Activated CD4-positive, alpha-beta T cell treated with anti-CD3 and anti-CD28 coated beads for 36 hours (primary cell): ENCODE measurements around the gene CYB5D1. TPM values are rescaled to one million over a fixed set of nuclear protein-coding genes. Genes with fewer than 3 reads are reported as not detected.

Source experiments
- ATAC-seq: fragments of 200-7000 bp; cut with Tn5 transposase; one replicate; pipeline ENCODE4 v1.10.0; 2021; ENCODE audit warnings: mild to moderate bottlenecking, moderate library complexity
- CTCF ChIA-PET: fragments of 350-600 bp; sonication (Branson Sonifier 250); formaldehyde crosslinking; loops from one replicate; lab custom pipeline; 2021; ENCODE audit warnings: antibody characterized with exemption; lab: Charles Lee
- POLR2A ChIA-PET: fragments of 350-600 bp; sonication (Branson Sonifier 250); formaldehyde crosslinking; loops from one replicate; lab custom pipeline; 2021; ENCODE audit warnings: antibody characterized with exemption, inconsistent platforms; lab: Charles Lee
- DNase-seq: peaks from one replicate; pipeline ENCODE4 v3.0.0-alpha.2; 2020
- H3K27ac Mint-ChIP-seq: one replicate; pipeline ENCODE4 v1.8.0; 2021; ENCODE audit warnings: mixed read lengths
- H3K27me3 Mint-ChIP-seq: one replicate; pipeline ENCODE4 v1.8.0; 2021; ENCODE audit warnings: mixed read lengths
- H3K36me3 Mint-ChIP-seq: one replicate; pipeline ENCODE4 v1.8.0; 2021; ENCODE audit warnings: low read depth, mixed read lengths
- H3K4me1 Mint-ChIP-seq: one replicate; pipeline ENCODE4 v1.8.0; 2021; ENCODE audit warnings: mixed read lengths
- H3K4me3 Mint-ChIP-seq: one replicate; pipeline ENCODE4 v1.8.0; 2021; ENCODE audit warnings: mild to moderate bottlenecking, moderate library complexity, mixed read lengths
- H3K9me3 Mint-ChIP-seq: one replicate; pipeline ENCODE4 v1.8.0; 2021; ENCODE audit warnings: low read depth, mixed read lengths
- intact Hi-C, 2 experiments: fragments of 100-400 bp; cut with DNase I in 1 of 2; cut with micrococcal nuclease in 1 of 2; formaldehyde crosslinking; loops; one replicate each; pipeline versions ENCODE4 v1.14.2 to v1.15.1; 2022 to 2024; cut with DNase I, micrococcal nuclease
- total RNA-seq, 2 experiments: library from RNA; stranded (reverse); gene quantifications; one replicate each; pipeline ENCODE4 v1.2.3, GENCODE V29; 2021

The CYB5D1 gene
- total RNA-seq, 2 experiments from 2014 or later, result 12.5 to 12.6 TPM

DNA sequence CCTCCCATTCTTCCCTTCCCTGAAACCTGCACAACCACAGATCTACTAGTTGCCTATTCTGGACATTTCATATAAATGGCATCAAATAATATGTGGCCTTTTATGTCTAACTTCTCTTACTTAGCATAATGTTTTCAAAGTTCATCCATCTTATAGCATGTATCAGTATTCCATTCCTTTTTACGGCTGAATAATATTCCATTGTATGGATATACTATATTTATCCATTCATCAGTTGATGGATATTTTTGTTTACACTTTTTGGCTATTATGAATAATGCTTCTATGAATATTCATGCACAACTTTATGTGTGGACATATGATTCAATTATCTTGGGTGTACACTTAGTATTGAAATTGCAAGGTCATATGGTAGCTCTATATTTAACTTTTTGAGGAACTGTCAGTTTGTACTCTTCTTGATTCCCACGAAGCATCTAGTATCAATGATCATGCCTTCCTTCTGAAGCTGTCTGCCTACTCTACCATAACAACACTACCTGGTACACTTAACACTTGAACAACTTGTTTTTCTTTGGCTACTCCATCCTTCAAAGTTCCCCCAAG, 18.1 kb downstream of the CYB5D1 start:
- Mint-ChIP-seq H3K9me3 (no peaks in the 10 kb centered on the region), H3K27me3 (no peaks in the 10 kb centered on the region), H3K4me3 (no peak overlapping the region), H3K4me1 (no peaks in the 10 kb centered on the region), H3K36me3 (peaks cover 16% of the 10 kb centered on the region), H3K27ac (no peak overlapping the region)
- intact Hi-C loops, result no loop called here
- ChIA-PET POLR2A (no interaction called here), CTCF (interaction anchor here (0.6 to 4.7 kb wide), 3 partner anchors 13 to 198 kb away, joined by 3 to 32 read pairs (median 3); no protein-coding TSS in a partner anchor)
- ATAC-seq, result no peak
- no peak for DNase-seq

DNA sequence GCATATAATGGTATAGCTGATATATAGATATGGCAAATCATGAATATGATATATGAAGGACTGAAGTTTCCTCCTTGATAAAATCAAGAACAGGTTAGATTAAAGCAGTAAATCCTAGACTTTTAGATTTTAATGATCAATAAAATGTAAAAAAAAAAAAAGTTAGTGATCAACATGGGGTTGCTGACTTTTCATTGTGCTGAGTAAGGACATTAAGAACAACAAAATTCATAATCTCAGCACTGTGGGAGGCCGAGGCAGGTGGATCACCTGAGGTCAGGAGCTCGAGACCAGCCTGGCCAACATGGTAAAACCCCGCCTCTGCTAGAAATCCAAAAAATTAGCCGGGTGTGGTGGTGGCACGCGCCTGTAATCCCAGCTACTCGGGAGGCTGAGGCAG, 20.4 kb downstream of the CYB5D1 start:
- POLR2A ChIA-PET, result no interaction called here
- H3K27ac Mint-ChIP-seq, result no peak overlapping the region
- no peak for DNase-seq
- CTCF ChIA-PET, result interaction anchor here (0.6 to 4.7 kb wide), 3 partner anchors 12 to 374 kb away, joined by 3 to 32 read pairs (median 13); no protein-coding TSS in a partner anchor
- peaks cover 10% of the 10 kb centered on the region for H3K36me3 Mint-ChIP-seq
- no peaks in the 10 kb centered on the region for H3K27me3 Mint-ChIP-seq
- intact Hi-C loops, result no loop called here
- no peak overlapping the region for H3K4me3 Mint-ChIP-seq
- no peaks in the 10 kb centered on the region for H3K4me1 Mint-ChIP-seq
- no peak for ATAC-seq
- H3K9me3 Mint-ChIP-seq, result no peaks in the 10 kb centered on the region

DNA sequence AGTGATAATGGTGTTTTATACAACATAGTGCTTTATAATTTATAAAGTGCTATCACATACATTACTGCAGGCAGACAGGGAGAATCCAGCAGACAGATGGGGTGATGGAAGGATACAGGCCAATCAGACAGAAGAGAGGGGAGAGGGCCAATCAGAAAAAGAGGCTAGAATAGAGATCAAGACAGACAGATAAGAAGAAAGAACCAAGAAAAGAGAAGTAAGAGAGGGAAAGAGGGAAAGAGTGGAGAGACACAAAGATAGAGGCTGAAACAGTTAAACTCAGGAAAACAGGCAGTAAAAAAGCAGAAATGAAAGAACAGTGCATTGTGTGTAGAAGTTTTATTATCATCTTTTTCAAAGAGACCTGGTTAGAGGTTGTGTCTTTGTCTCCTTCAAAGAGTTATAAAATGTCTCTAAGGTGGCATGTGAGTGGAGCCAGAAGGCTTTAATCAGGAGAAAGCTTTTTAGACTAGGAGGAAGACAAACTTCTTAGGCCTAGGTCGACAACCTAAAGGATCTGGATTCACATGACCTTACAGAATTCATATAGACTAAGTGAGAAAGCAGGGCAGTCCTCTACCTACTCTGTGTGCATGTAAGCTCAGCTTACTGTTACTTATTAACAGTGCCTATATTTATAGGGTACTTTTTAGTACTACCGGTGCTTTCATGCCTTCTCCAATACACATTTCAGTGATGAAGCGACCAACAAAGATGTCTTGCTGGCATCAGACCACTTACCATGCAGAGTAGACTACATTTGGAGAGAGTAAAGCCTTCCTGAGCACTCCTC, 22.5 kb downstream of the CYB5D1 start:
- Mint-ChIP-seq H3K36me3 (peaks cover 4% of the 10 kb centered on the region), H3K27ac (no peak overlapping the region), H3K4me3 (no peak overlapping the region), H3K27me3 (no peaks in the 10 kb centered on the region), H3K4me1 (peaks cover 1% of the 10 kb centered on the region), H3K9me3 (no peaks in the 10 kb centered on the region)
- POLR2A ChIA-PET, result no interaction called here
- intact Hi-C loops, result loop anchor here in 1 of 2 experiments (5.0 kb wide), 1 partner anchor 237 kb away; the partner anchor contains the start of gene ALOXE3
- CTCF ChIA-PET, result interaction anchor here (0.6 to 4.7 kb wide), 2 partner anchors 18 to 291 kb away, joined by 3 to 32 read pairs; no protein-coding TSS in a partner anchor
- DNase-seq (no peak), ATAC-seq (peak; percentile 24)

DNA sequence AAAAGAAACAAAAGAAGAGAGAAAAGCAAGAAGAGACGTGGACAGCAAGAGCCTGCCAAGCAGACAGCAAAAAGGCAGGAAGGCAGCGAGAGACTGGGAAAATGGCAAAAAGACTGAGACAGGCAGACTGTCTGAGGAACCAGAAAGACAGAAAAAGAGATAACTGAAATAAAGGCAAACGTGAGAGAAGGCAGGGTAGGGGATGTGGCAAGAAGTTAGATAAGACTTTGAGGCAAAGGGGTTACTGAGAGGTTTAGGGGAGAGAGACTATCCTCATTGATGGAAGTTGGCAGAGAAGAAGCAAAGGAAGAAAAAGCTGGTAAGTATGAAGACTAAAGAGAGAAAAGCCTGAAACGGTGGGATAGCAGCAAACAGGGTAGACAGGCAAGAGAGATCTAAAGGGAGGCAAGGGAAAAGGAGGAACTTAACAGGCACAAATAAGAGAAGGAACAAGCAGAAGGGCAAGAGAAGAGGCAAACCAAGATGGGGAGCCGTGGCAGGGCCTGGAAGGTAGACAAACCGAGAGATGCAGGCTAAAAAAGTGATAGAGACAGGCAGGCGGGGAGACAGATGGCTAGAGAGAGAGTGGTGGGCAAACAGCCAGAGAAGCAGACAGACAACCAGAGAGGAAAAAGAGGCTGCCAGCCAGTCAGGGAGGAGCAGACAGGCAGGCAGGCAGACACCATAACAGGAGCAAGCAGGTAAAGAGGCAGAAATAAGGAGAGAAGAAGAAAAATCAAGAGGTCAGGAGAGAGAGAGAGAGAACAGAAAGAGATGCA, 23.7 kb downstream of the CYB5D1 start:
- no peak overlapping the region for H3K4me3 Mint-ChIP-seq
- intact Hi-C loops, result loop anchor here in 1 of 2 experiments (5.0 kb wide), 1 partner anchor 236 kb away; the partner anchor contains the start of gene ALOXE3
- H3K36me3 Mint-ChIP-seq, result peaks cover 10% of the 10 kb centered on the region
- no peaks in the 10 kb centered on the region for H3K9me3 Mint-ChIP-seq
- no peak overlapping the region for H3K27ac Mint-ChIP-seq
- H3K27me3 Mint-ChIP-seq, result no peaks in the 10 kb centered on the region
- ATAC-seq, result no peak
- POLR2A ChIA-PET, result no interaction called here
- CTCF ChIA-PET, result no interaction called here
- DNase-seq, result peak; percentile 16
- H3K4me1 Mint-ChIP-seq, result peaks cover 1% of the 10 kb centered on the region

DNA sequence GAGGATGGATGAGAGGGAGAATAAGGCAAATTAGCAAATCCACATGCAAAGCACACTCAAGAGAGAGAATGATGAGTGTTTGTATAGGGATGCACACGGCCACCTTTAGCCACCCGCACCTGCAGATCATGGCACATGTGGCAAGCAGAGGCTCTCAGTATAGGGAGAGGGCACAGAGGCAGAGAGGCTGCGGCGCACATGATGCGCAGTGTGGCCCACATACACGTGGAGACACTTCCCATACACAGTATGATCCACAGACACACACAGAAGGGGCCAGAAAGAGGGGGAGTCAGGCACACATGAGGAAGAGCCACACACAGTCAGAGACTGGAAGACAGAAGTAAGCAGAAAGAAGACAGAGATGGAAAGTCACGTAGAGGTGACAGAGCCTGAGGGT, 24.3 kb downstream of the CYB5D1 start:
- ATAC-seq, result no peak

DNA sequence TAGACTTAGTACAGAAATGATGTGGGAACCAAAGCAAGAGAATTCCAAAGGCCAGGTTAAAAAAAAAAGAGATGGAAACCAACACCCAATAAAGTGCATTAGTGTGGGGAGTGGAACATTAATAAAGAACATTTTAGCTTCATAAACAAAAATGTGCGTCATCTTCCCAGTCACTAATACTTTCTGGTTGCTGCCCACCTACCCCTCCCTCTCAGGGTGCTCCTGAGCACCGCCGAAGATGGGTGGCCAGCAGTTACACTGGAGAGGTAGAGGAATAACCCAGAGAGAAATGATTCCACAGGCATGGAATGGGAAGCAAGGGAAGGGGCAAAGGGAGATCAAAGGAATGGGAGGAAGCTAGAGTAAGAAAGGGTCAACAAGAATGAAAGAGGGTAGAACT, 24.8 kb downstream of the CYB5D1 start:
- peaks cover 1% of the 10 kb centered on the region for H3K4me1 Mint-ChIP-seq
- H3K9me3 Mint-ChIP-seq, result no peaks in the 10 kb centered on the region
- H3K27ac Mint-ChIP-seq, result no peak overlapping the region
- peaks cover 8% of the 10 kb centered on the region for H3K36me3 Mint-ChIP-seq
- no peak overlapping the region for H3K4me3 Mint-ChIP-seq
- no peak for ATAC-seq
- intact Hi-C loops, result loop anchor here in 1 of 2 experiments (5.0 kb wide), 1 partner anchor 235 kb away; the partner anchor contains the start of gene ALOXE3
- ChIA-PET CTCF (interaction anchor here (0.7 to 1.8 kb wide), 3 partner anchors 17 to 35 kb away, joined by 3 to 7 read pairs (median 4); partner anchors contain the start of genes CYB5D1 and NAA38), POLR2A (interaction anchor here (0.6 to 1.0 kb wide), 2 partner anchors 25 to 339 kb away, joined by 3 read pairs; partner anchors contain the start of gene NAA38)
- no peak for DNase-seq
- H3K27me3 Mint-ChIP-seq, result no peaks in the 10 kb centered on the region

More for the DNA sequence above, 24.3 kb downstream of the CYB5D1 start:
- intact Hi-C loops, result loop anchor here in 1 of 2 experiments (5.0 kb wide), 1 partner anchor 235 kb away; the partner anchor contains the start of gene ALOXE3
- POLR2A ChIA-PET, result no interaction called here
- Mint-ChIP-seq H3K36me3 (peaks cover 10% of the 10 kb centered on the region), H3K27me3 (no peaks in the 10 kb centered on the region), H3K27ac (no peak overlapping the region), H3K9me3 (no peaks in the 10 kb centered on the region), H3K4me1 (peaks cover 1% of the 10 kb centered on the region), H3K4me3 (no peak overlapping the region)
- DNase-seq, result peak; percentile 38
- CTCF ChIA-PET, result interaction anchor here (1.8 kb wide), 1 partner anchor 25 kb away, joined by 7 read pairs; the partner anchor contains the start of genes CYB5D1 and NAA38

DNA sequence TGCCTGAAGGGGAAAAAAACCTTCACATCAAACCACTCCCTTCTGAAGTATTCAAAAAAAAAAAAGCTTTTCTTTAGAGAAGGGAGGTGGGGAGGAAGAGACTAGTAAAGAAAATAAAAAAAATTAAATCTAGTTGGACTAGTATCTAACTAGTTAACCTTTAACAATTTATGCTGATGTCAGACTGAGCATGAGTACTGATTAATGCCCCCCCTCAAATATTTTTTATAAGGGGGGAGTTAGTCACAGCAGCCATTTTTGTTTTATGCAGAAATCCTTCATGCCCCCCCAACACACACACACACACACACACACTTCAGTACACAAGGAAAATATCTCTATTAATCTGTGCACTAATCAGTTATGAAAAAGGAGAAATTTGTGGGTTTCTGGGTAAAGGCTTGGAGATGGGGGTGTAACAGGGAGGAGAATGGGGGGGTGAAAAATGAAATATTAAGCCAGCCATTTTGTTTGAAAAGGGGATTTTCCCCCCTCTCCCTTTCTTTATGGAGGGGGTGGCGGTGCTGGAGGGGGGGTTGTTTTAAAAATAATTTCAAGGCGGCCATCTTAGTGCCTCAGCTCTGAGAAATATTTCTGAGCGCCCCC, 26.1 kb downstream of the CYB5D1 start:
- POLR2A ChIA-PET, result interaction anchor here (0.6 to 1.0 kb wide), 2 partner anchors 10 to 313 kb away, joined by 3 to 4 read pairs; no protein-coding TSS in a partner anchor
- ATAC-seq, result no peak
- Mint-ChIP-seq H3K9me3 (no peaks in the 10 kb centered on the region), H3K36me3 (peaks cover 8% of the 10 kb centered on the region), H3K4me3 (peak overlapping the region; percentile 66), H3K27ac (peak overlapping the region; percentile 90), H3K27me3 (no peaks in the 10 kb centered on the region), H3K4me1 (peaks cover 1% of the 10 kb centered on the region)
- peak; percentile 66 for DNase-seq
- intact Hi-C loops, result loop anchor here in 1 of 2 experiments (5.0 kb wide), 1 partner anchor 233 kb away; the partner anchor contains the start of gene ALOXE3
- CTCF ChIA-PET, result interaction anchor here (0.7 to 1.8 kb wide), 2 partner anchors 27 to 133 kb away, joined by 3 to 7 read pairs; partner anchors contain the start of genes CYB5D1 and NAA38

DNA sequence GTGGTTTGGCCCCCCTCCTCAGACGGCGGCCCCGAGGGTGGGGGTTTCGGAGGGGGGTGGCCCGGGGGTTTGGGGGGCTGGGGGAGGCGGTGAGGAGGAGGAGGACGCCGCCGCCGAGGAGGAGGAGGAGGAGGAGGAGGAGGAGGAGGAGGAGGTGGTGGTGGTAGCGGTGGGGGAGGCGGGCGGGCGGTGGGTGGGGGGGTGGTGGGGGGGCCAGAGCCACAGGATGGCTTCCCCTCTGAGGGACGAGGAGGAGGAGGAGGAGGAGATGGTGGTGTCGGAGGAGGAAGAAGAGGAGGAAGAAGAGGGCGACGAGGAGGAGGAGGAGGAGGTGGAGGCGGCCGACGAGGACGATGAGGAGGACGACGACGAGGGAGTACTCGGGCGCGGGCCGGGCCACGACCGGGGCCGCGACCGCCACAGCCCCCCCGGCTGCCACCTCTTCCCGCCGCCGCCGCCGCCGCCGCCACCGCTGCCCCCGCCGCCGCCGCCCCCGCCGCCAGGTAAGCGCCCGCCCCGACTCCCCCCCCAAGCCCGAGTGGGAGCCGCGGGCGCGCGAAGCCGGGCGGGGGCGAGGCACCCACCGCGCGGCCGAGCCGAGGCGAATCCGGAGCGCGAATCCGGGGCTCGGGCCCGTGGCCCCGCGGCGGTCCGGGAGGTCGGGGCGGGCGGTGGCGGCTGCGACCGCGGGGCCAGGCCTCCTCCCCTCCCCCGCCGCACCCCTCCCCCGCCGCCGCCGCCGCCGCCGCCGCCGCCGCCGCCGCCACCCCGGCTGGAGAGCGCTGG, 27.0 kb downstream of the CYB5D1 start:
- CTCF ChIA-PET, result no interaction called here
- H3K9me3 Mint-ChIP-seq, result no peaks in the 10 kb centered on the region
- H3K4me1 Mint-ChIP-seq, result peaks cover 1% of the 10 kb centered on the region
- H3K4me3 Mint-ChIP-seq, result peak overlapping the region; percentile 67
- intact Hi-C loops, result loop anchor here in 1 of 2 experiments (5.0 kb wide), 1 partner anchor 233 kb away; the partner anchor contains the start of gene ALOXE3
- DNase-seq (peak; percentile 55), ATAC-seq (no peak)
- POLR2A ChIA-PET, result interaction anchor here (0.6 to 1.0 kb wide), 3 partner anchors 11 to 849 kb away, joined by 3 to 4 read pairs (median 3); partner anchors contain the start of gene SLC16A13
- no peaks in the 10 kb centered on the region for H3K27me3 Mint-ChIP-seq
- peaks cover 10% of the 10 kb centered on the region for H3K36me3 Mint-ChIP-seq
- H3K27ac Mint-ChIP-seq, result peak overlapping the region; percentile 75

DNA sequence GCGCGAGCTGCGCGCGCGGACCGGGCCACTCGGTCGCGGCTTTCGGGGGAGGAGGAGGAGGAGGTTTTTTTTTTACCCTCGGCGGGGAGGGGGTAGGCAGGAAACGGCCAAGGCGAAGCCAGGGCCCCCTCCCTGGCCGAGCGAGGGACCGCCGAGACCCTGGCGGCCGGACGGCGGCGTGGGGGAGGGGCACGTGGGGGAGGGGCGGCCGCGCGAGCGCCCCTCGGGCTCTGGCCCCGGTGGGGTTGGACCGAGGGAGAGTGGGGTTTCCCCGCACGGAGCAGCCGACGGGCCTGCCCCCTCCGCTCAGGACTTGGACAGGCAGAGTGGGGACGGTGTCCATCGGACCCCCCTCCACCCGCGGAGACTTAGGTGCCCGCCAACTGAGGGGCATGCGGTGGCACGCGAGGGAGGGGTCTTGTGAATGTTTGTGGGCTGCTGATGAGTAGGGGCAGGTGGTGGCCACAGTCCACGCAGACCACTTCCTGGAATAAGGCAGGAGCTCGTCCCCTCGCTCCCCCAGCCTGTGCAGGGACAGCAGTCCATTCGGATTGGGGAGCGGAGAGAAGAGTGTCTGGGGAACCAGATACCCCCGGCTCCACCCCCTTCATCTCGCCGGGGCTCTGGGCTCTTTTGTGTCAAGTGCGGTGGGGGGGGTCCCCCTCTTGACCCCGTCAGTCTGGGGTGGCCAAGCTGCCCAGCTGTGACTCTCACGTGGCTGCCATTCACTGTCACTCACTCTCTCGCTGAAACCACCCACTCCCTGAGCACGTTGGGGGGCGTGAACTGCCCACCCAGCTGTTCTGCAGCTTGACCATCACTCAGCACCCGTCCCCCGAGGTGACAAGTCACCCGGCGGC, 27.8 kb downstream of the CYB5D1 start:
- H3K9me3 Mint-ChIP-seq, result no peaks in the 10 kb centered on the region
- ATAC-seq, result no peak
- intact Hi-C loops, result loop anchor here (1.0 to 2.0 kb wide), 7 partner anchors 51 to 646 kb away; partner anchors contain the start of genes ALOXE3 (in 1 of the 2), CTC1 (in 1 of the 2), KDM6B (in 1 of the 2) and PFAS (in 1 of the 2)
- H3K36me3 Mint-ChIP-seq, result peaks cover 17% of the 10 kb centered on the region
- ChIA-PET CTCF (interaction anchor here (0.7 to 1.4 kb wide), 3 partner anchors 21 to 41 kb away, joined by 3 to 6 read pairs (median 3); no protein-coding TSS in a partner anchor), POLR2A (interaction anchor here (0.6 kb wide), 2 partner anchors 500 to 850 kb away, joined by 3 to 4 read pairs; partner anchors contain the start of gene SLC16A13)
- peaks cover 1% of the 10 kb centered on the region for H3K4me1 Mint-ChIP-seq
- peak; percentile 63 for DNase-seq
- H3K4me3 Mint-ChIP-seq, result no peak overlapping the region
- H3K27ac Mint-ChIP-seq, result no peak overlapping the region
- no peaks in the 10 kb centered on the region for H3K27me3 Mint-ChIP-seq
